Endothelial cell (in vitro differentiated cells): ENCODE data around the gene POF1B. TPM values are rescaled to one million over a fixed set of nuclear protein-coding genes. Genes with fewer than 3 reads are reported as not detected.
"Not testable (repeated sequence)": the region's sequence is repeated elsewhere in the genome, so short reads cannot be mapped to it uniquely, and the experiment has no call there.

Experiments used
- DNase-seq: peaks from one replicate; pipeline ENCODE4 v3.0.0; 2021; ENCODE audit warnings: low spot score
- H3K27ac Mint-ChIP-seq: one replicate; pipeline ENCODE4 v1.8.0; 2021; ENCODE audit warnings: mixed read lengths, inconsistent platforms; ENCODE audit not compliant: unreplicated experiment
- H3K27me3 Mint-ChIP-seq: one replicate; pipeline ENCODE4 v1.8.0; 2021; ENCODE audit warnings: mild to moderate bottlenecking, moderate library complexity, mixed read lengths, inconsistent platforms; ENCODE audit not compliant: unreplicated experiment
- H3K36me3 Mint-ChIP-seq: one replicate; pipeline ENCODE4 v1.8.0; 2021; ENCODE audit warnings: mild to moderate bottlenecking, low read depth, mixed read lengths, inconsistent platforms; ENCODE audit not compliant: unreplicated experiment
- H3K4me1 Mint-ChIP-seq: one replicate; pipeline ENCODE4 v1.8.0; 2021; ENCODE audit warnings: mild to moderate bottlenecking, mixed read lengths, inconsistent platforms; ENCODE audit not compliant: unreplicated experiment
- H3K4me3 Mint-ChIP-seq: one replicate; pipeline ENCODE4 v1.8.0; 2021; ENCODE audit warnings: mild to moderate bottlenecking, mixed read lengths, inconsistent platforms; ENCODE audit not compliant: unreplicated experiment
- H3K9me3 Mint-ChIP-seq: one replicate; pipeline ENCODE4 v1.8.0; 2021; ENCODE audit warnings: mixed read lengths, inconsistent platforms; ENCODE audit not compliant: unreplicated experiment
- total RNA-seq: library from RNA; stranded (reverse); fragmentation: NEBNext Ultra II Directional; extraction: Animal tissue kit (Norgen Biotek cat#: 25700); gene quantifications from one replicate; pipeline ENCODE4 v1.2.1, GENCODE V29; 2021; ENCODE audit not compliant: unreplicated experiment
- TF ChIP-seq, protein P1 (sequence below): fragments of 200-600 bp; sonication (generic); IDR thresholded peaks from one replicate; pipeline ENCODE4 v1.5.0; 2021; ENCODE audit warnings: antibody characterized with exemption; ENCODE audit not compliant: unreplicated experiment

Gene POF1B
- total RNA-seq, 1 donor from 2014 or later: not detected

DNA sequence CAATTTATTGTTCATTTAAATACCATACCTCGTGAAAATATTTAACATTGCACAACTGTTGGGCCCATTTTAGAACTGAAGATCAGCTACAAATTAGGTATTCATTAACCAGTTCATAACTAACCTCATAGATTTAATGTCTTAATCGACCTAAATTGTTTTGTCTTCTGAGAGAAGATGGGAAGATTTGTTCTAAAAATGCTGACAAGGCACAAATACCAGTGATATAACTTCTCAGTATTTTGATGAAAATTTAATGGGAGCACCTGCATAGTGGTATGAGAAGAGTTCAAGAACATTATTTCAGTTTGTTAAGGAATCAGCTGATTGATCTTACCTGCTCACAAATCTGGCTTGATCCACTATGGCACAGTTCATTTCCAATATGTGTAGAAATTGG is 33.9 kb downstream of the POF1B start:
- DNase-seq: no peak
- no peak overlapping the region for H3K27ac Mint-ChIP-seq
- H3K27me3 Mint-ChIP-seq: no peaks in the 10 kb centered on the region
- H3K36me3 Mint-ChIP-seq: no peaks in the 10 kb centered on the region
- H3K4me1 Mint-ChIP-seq: no peaks in the 10 kb centered on the region
- H3K4me3 Mint-ChIP-seq: no peak overlapping the region
- no peaks in the 10 kb centered on the region for H3K9me3 Mint-ChIP-seq
- TF ChIP-seq, protein P1, sequence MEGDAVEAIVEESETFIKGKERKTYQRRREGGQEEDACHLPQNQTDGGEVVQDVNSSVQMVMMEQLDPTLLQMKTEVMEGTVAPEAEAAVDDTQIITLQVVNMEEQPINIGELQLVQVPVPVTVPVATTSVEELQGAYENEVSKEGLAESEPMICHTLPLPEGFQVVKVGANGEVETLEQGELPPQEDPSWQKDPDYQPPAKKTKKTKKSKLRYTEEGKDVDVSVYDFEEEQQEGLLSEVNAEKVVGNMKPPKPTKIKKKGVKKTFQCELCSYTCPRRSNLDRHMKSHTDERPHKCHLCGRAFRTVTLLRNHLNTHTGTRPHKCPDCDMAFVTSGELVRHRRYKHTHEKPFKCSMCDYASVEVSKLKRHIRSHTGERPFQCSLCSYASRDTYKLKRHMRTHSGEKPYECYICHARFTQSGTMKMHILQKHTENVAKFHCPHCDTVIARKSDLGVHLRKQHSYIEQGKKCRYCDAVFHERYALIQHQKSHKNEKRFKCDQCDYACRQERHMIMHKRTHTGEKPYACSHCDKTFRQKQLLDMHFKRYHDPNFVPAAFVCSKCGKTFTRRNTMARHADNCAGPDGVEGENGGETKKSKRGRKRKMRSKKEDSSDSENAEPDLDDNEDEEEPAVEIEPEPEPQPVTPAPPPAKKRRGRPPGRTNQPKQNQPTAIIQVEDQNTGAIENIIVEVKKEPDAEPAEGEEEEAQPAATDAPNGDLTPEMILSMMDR: no peak

- Mint-ChIP-seq H3K4me1 (no peaks in the 10 kb centered on the region), H3K4me3 (no peak overlapping the region), H3K27me3 (peaks cover 2% of the 10 kb centered on the region), H3K27ac (no peak overlapping the region), H3K36me3 (no peaks in the 10 kb centered on the region), H3K9me3 (no peaks in the 10 kb centered on the region)
- DNase-seq: no peak
- TF ChIP-seq, protein P1: no peak
Observed at GRCh38 chrX:85327060-85327333, 52.5 kb downstream of the POF1B start.

DNA sequence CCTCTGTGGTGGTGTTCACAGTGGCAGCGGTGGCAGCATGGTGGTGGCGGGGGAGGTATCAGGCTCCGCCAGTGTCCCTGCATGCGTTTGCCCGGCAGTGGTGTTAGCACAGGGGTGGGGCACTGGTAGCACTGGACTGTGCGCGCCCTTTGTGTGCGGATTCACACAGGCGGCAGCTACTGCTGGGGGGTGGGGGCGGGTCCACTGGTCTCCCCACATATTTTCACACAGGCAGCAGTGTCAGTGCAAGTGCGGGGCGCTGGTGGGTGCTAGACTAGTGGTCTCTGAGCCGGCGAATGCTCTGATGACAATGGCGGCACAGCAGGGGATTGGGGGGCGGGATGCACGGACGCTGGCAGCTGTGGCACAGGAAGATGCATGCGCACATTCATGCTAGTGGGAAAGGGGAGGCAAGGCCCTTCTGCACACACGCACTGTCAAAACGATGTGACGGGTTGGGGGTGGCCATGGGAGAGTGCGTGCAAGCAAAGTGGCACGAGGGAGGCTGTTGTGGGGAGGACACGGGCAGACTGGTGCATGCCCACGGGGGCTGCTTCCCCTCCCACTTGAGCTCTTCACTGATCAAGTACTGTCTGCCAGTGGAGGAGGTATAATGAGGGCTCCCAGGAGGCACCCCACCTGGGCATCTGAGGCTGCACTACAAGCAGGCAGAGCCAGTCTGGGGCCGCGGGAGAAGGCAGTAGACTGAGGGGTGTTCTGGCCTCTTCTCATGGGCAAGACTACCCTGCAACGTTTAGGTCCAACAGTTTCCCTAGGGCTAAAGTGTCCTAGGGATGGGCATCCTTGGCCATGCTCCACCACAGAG is 53.0 kb downstream of the POF1B start:
- TF ChIP-seq, protein P1: no peak
- H3K36me3 Mint-ChIP-seq: no peaks in the 10 kb centered on the region
- H3K4me1 Mint-ChIP-seq: no peaks in the 10 kb centered on the region
- peaks cover 2% of the 10 kb centered on the region for H3K27me3 Mint-ChIP-seq
- H3K27ac Mint-ChIP-seq: no peak overlapping the region
- no peak for DNase-seq
- no peaks in the 10 kb centered on the region for H3K9me3 Mint-ChIP-seq
- no peak overlapping the region for H3K4me3 Mint-ChIP-seq

GRCh38 chrX:85311348-85311747 is 68.1 kb downstream of the POF1B start:
- not testable (repeated sequence) for H3K4me3 Mint-ChIP-seq, H3K36me3 Mint-ChIP-seq, H3K4me1 Mint-ChIP-seq, H3K27me3 Mint-ChIP-seq, DNase-seq, H3K27ac Mint-ChIP-seq, H3K9me3 Mint-ChIP-seq

DNA sequence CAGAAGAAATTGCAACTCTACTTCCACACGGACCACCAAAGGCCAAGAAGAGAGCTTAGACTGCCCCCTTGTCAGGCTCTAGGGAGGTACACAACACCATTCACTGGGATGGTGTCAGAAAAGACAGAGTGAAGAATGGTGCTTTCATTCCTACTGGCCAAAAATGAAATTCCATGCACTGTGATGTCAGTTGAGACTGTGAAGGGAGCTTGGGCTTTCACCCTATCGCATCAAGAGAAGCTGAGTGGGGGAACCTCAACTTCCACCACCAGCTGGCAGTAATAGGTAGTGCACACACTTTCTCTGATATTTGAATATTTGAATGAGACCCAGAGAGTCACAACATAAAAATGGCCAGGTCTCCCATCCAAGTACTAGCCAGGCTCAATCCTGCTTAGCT is 69.7 kb downstream of the POF1B start:
- Mint-ChIP-seq H3K27ac (no peak overlapping the region), H3K36me3 (no peaks in the 10 kb centered on the region), H3K27me3 (no peaks in the 10 kb centered on the region), H3K4me3 (no peak overlapping the region), H3K4me1 (no peaks in the 10 kb centered on the region), H3K9me3 (no peaks in the 10 kb centered on the region)
- no peak for DNase-seq
- TF ChIP-seq, protein P1: peak; percentile 29
